OCI-LY7 (cell line): ENCODE measurements around the gene S1PR4. TPM values are rescaled to one million over a fixed set of nuclear protein-coding genes. Genes with fewer than 3 reads are reported as not detected.

Experiments used
- BruUV-seq: library from RNA; stranded (reverse); fragments of 400-500 nt; replicated peaks from 2 replicates; lab custom pipeline; 2021; lab: Mats Ljungman, UMichigan
- CTCF ChIA-PET: fragments of 300-600 bp; sonication (Branson Sonifier 250); formaldehyde crosslinking; loops from one replicate; lab custom pipeline; 2022; ENCODE audit warnings: antibody characterized with exemption; ENCODE audit not compliant: unreplicated experiment; lab: Charles Lee
- POLR2A ChIA-PET: fragments of 300-600 bp; sonication (Branson Sonifier 250); formaldehyde crosslinking; loops from one replicate; lab custom pipeline; 2022; ENCODE audit warnings: antibody characterized with exemption; lab: Charles Lee
- DNase-seq: peaks from one replicate; pipeline ENCODE4 v3.0.0-alpha.2; 2015; ENCODE audit warnings: low spot score
- H2AFZ ChIP-seq: fragments of 200-600 bp; sonication (generic), shearing (Covaris generic); 2 replicates; pipeline ENCODE4 v1.6.1; 2014; ENCODE audit warnings: mild to moderate bottlenecking, antibody characterized with exemption, low read length, moderate library complexity
- H3K27ac ChIP-seq: fragments of 200-600 bp; sonication (generic); 2 replicates; pipeline ENCODE4 v1.5.1; 2014; ENCODE audit warnings: mixed run types, low read depth, mild to moderate bottlenecking, moderate library complexity, low read length, inconsistent platforms; ENCODE audit not compliant: poor library complexity, severe bottlenecking
- H3K36me3 ChIP-seq: fragments of 200-600 bp; sonication (generic); 2 replicates; pipeline ENCODE4 v1.6.1; 2014; ENCODE audit warnings: mild to moderate bottlenecking, antibody characterized with exemption, low read length, moderate library complexity, mixed read lengths; ENCODE audit not compliant: insufficient read depth
- H3K4me1 ChIP-seq: fragments of 200-600 bp; sonication (generic); 2 replicates; pipeline ENCODE4 v1.5.1; 2014; ENCODE audit warnings: mild to moderate bottlenecking, low read length; ENCODE audit not compliant: insufficient read depth, poor library complexity, severe bottlenecking
- H3K4me2 ChIP-seq: fragments of 200-600 bp; sonication (generic); 2 replicates; pipeline ENCODE4 v1.6.1; 2014; ENCODE audit warnings: mild to moderate bottlenecking, low read length
- H3K4me3 ChIP-seq: fragments of 200-600 bp; sonication (generic); 2 replicates; pipeline ENCODE4 v1.5.1; 2014; ENCODE audit warnings: mild to moderate bottlenecking, low read depth, low read length; ENCODE audit not compliant: poor library complexity, severe bottlenecking
- H3K79me2 ChIP-seq: fragments of 200-600 bp; sonication (generic); 2 replicates; pipeline ENCODE4 v1.6.1; 2016; ENCODE audit warnings: low read depth, mild to moderate bottlenecking, low read length, moderate library complexity, mixed read lengths; ENCODE audit not compliant: insufficient read depth
- H3K9me2 ChIP-seq: fragments of 200-600 bp; sonication (generic); 2 replicates; pipeline ENCODE4 v1.6.1; 2016; ENCODE audit warnings: mild to moderate bottlenecking, low read length, mixed read lengths; ENCODE audit not compliant: insufficient read depth
- H3K9me3 ChIP-seq: fragments of 200-600 bp; sonication (generic); 2 replicates; pipeline ENCODE4 v1.6.1; 2014; ENCODE audit warnings: mild to moderate bottlenecking, mixed run types, low read length, mixed read lengths
- H4K20me1 ChIP-seq: fragments of 200-600 bp; sonication (generic); 2 replicates; pipeline ENCODE4 v1.6.1; 2014; ENCODE audit warnings: mild to moderate bottlenecking, antibody characterized with exemption, low read length, moderate library complexity, mixed read lengths; ENCODE audit not compliant: insufficient read depth
- EZH2phosphoT487 ChIP-seq: fragments of 200-600 bp; sonication (generic); IDR thresholded peaks from 2 replicates; pipeline ENCODE4 v1.6.1; 2018; ENCODE audit warnings: low read depth, borderline replicate concordance, mild to moderate bottlenecking, mixed run types, antibody characterized with exemption, low read length, moderate library complexity, mixed read lengths
- intact Hi-C: fragments of 100-400 bp; cut with micrococcal nuclease; formaldehyde crosslinking; loops from one replicate; pipeline ENCODE4 v1.10.0; 2022; ENCODE audit not compliant: unreplicated experiment
- total RNA-seq, 2 experiments: library from RNA; depleted of rRNA in 1 of 2; stranded (reverse); fragments of >200 nt in 1 of 2; shearing (Covaris generic) in 1 of 2; gene quantifications; 2 replicates each; pipeline ENCODE4 v1.2.3, GENCODE V29; 2014 to 2022
- TF ChIP-seq, protein P1 (sequence below): fragments of 200-600 bp; sonication (generic); conservative IDR thresholded peaks from 2 replicates; pipeline ENCODE4 v1.5.1; 2014; ENCODE audit warnings: mild to moderate bottlenecking, antibody characterized with exemption, low read length, moderate library complexity, mixed read lengths

The S1PR4 gene
- total RNA-seq, 2 experiments from 2014 or later, result 25.8 to 34.1 TPM

DNA sequence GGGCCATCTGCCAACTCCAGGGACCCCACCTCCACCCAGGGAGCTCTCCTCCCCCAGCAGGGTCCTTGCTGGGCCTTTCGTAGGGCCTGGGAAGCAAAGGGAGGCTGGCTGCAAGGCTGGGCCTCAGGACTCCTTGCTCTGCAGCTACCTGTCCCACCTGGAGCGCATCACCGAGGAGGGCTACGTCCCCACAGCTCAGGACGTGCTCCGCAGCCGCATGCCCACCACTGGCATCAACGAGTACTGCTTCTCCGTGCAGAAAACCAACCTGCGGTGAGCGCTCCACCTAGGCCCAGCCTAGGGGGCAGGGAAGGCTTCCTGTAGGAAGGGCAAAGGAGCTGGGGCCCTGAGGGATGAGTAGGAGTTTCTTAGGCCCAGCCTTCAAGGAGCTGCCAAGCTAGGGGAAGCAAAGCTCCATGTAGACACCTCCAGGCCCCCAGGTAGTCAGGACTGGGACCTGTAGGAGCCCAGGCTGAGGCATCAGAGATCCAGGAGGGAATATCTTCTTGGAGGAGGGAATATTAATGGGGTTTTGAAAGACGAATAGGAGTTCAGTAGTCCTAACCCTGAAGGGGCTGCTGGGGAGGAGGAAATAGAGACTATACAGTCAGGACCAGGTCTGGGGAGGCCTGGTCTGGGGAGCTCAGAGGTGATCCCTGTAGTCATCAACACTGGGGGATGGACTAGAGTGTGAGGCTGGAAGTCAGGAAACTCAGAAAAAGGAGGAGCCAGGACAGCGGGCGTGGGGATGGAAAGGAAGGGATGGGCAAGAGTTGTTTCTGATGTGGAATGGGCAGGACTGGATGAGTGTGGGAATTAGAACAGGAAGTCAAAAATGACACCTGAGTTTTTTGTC, 26.8 kb upstream of the S1PR4 start:
- no TSS peak for BruUV-seq
- no peaks in the 10 kb centered on the region for H3K36me3 ChIP-seq
- H3K79me2 ChIP-seq, result no peaks in the 10 kb centered on the region
- ChIA-PET POLR2A (no interaction called here), CTCF (no interaction called here)
- no peaks in the 10 kb centered on the region for H4K20me1 ChIP-seq
- peaks cover 24% of the 10 kb centered on the region for H3K4me1 ChIP-seq
- H3K4me2 ChIP-seq, result no peak overlapping the region
- H3K9me2 ChIP-seq, result no peaks in the 10 kb centered on the region
- no peak for DNase-seq
- TF ChIP-seq, protein P1, sequence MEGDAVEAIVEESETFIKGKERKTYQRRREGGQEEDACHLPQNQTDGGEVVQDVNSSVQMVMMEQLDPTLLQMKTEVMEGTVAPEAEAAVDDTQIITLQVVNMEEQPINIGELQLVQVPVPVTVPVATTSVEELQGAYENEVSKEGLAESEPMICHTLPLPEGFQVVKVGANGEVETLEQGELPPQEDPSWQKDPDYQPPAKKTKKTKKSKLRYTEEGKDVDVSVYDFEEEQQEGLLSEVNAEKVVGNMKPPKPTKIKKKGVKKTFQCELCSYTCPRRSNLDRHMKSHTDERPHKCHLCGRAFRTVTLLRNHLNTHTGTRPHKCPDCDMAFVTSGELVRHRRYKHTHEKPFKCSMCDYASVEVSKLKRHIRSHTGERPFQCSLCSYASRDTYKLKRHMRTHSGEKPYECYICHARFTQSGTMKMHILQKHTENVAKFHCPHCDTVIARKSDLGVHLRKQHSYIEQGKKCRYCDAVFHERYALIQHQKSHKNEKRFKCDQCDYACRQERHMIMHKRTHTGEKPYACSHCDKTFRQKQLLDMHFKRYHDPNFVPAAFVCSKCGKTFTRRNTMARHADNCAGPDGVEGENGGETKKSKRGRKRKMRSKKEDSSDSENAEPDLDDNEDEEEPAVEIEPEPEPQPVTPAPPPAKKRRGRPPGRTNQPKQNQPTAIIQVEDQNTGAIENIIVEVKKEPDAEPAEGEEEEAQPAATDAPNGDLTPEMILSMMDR, result no peak
- TF ChIP-seq EZH2phosphoT487, result no peak
- H3K9me3 ChIP-seq, result no peaks in the 10 kb centered on the region
- no peak overlapping the region for H2AFZ ChIP-seq
- H3K4me3 ChIP-seq, result no peak overlapping the region
- intact Hi-C loops, result no loop called here
- H3K27ac ChIP-seq, result no peak overlapping the region

DNA sequence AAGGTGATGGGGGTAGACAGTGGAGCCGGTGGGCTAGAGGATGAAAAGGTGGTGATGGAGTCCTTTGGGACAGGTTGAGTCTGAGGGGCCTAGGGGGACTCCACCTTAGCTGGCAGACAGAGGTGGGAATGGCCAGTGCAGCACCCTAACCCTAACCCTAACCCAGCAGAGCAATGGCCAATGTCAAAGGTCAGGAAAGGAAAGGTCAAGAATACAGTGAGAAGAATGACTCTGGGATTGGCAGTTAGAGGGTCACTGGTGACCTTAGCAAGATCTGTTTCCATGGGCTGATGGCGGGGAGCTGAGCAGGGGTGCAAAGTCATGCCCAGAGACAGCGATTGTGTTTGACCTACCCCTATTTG, 26.2 kb upstream of the S1PR4 start:
- Histone ChIP-seq H4K20me1 (no peaks in the 10 kb centered on the region), H3K4me2 (no peak overlapping the region), H3K36me3 (no peaks in the 10 kb centered on the region), H3K9me3 (no peaks in the 10 kb centered on the region), H3K4me1 (peaks cover 24% of the 10 kb centered on the region), H3K79me2 (no peaks in the 10 kb centered on the region), H3K4me3 (no peak overlapping the region), H3K27ac (no peak overlapping the region), H3K9me2 (no peaks in the 10 kb centered on the region), H2AFZ (no peak overlapping the region)
- BruUV-seq, result no TSS peak
- intact Hi-C loops, result no loop called here
- DNase-seq, result no peak
- POLR2A ChIA-PET, result no interaction called here
- CTCF ChIA-PET, result no interaction called here
- TF ChIP-seq EZH2phosphoT487, result no peak
- TF ChIP-seq, protein P1, result no peak
